DOHH2 (cell line): Measurements from ENCODE around the gene ACTN3.
A peak's percentile ranks its signal among the peaks of the same experiment; 100 is the strongest.

Source experiments
- H3F3A ChIP-seq: fragments of 200-600 bp; sonication (generic), shearing (Covaris generic); 2 replicates; pipeline ENCODE4 v1.6.0; 2016; ENCODE audit warnings: antibody characterized with exemption, mild to moderate bottlenecking; ENCODE audit not compliant: control insufficient read depth, insufficient read depth
- H3K27ac ChIP-seq: fragments of 200-600 bp; sonication (generic); 2 replicates; pipeline ENCODE4 v1.5.1; 2014; ENCODE audit warnings: low read depth, mild to moderate bottlenecking, low read length, moderate library complexity
- H3K27me3 ChIP-seq: fragments of 200-600 bp; sonication (generic); 2 replicates; pipeline ENCODE4 v1.6.1; 2014; ENCODE audit warnings: mild to moderate bottlenecking, low read length, mixed read lengths; ENCODE audit not compliant: control insufficient read depth
- H3K36me3 ChIP-seq: fragments of 200-600 bp; sonication (generic); 2 replicates; pipeline ENCODE4 v1.6.1; 2014; ENCODE audit warnings: mild to moderate bottlenecking, low read length, moderate library complexity, mixed read lengths; ENCODE audit not compliant: control insufficient read depth
- H3K4me1 ChIP-seq: fragments of 200-600 bp; sonication (generic); 2 replicates; pipeline ENCODE4 v1.6.1; 2014; ENCODE audit warnings: mild to moderate bottlenecking, low read length, mixed read lengths; ENCODE audit not compliant: control insufficient read depth
- H3K4me2 ChIP-seq: fragments of 200-600 bp; sonication (generic); 2 replicates; pipeline ENCODE4 v1.6.0; 2014; ENCODE audit warnings: mild to moderate bottlenecking, low read length, moderate library complexity
- H3K4me3 ChIP-seq: fragments of 200-600 bp; sonication (generic); 2 replicates; pipeline ENCODE4 v1.5.1; 2014; ENCODE audit warnings: mild to moderate bottlenecking, low read length, mixed read lengths
- H3K79me2 ChIP-seq: fragments of 200-600 bp; sonication (generic); 2 replicates; pipeline ENCODE4 v1.6.1; 2014; ENCODE audit warnings: mild to moderate bottlenecking, low read length, mixed read lengths; ENCODE audit not compliant: control insufficient read depth
- H3K9me2 ChIP-seq: fragments of 200-600 bp; sonication (generic); replicated peaks from 2 replicates; pipeline ENCODE4 v1.6.1; 2014; ENCODE audit warnings: mild to moderate bottlenecking, low read length, mixed read lengths; ENCODE audit not compliant: control insufficient read depth
- H3K9me3 ChIP-seq: fragments of 200-600 bp; sonication (generic); 2 replicates; pipeline ENCODE4 v1.6.1; 2014; ENCODE audit warnings: antibody characterized with exemption, low read length, mixed read lengths; ENCODE audit not compliant: control insufficient read depth, insufficient read depth
- H4K20me1 ChIP-seq: fragments of 200-600 bp; sonication (generic); 2 replicates; pipeline ENCODE4 v1.6.0; 2014; ENCODE audit warnings: low read depth, mild to moderate bottlenecking, antibody characterized with exemption, low read length, moderate library complexity; ENCODE audit not compliant: control insufficient read depth, insufficient read depth
- EZH2phosphoT487 ChIP-seq: fragments of 200-600 bp; sonication (generic); IDR thresholded peaks from 2 replicates; pipeline ENCODE4 v1.6.1; 2017; ENCODE audit warnings: borderline replicate concordance, mild to moderate bottlenecking, antibody characterized with exemption, low read length, moderate library complexity, mixed read lengths
- TF ChIP-seq, protein P1 (sequence below): fragments of 200-600 bp; sonication (generic); IDR thresholded peaks from one replicate; pipeline ENCODE4 v1.5.1; 2014; ENCODE audit warnings: antibody characterized with exemption, mild to moderate bottlenecking, low read depth, low read length; ENCODE audit not compliant: poor library complexity, severe bottlenecking

Gene ACTN3

DNA sequence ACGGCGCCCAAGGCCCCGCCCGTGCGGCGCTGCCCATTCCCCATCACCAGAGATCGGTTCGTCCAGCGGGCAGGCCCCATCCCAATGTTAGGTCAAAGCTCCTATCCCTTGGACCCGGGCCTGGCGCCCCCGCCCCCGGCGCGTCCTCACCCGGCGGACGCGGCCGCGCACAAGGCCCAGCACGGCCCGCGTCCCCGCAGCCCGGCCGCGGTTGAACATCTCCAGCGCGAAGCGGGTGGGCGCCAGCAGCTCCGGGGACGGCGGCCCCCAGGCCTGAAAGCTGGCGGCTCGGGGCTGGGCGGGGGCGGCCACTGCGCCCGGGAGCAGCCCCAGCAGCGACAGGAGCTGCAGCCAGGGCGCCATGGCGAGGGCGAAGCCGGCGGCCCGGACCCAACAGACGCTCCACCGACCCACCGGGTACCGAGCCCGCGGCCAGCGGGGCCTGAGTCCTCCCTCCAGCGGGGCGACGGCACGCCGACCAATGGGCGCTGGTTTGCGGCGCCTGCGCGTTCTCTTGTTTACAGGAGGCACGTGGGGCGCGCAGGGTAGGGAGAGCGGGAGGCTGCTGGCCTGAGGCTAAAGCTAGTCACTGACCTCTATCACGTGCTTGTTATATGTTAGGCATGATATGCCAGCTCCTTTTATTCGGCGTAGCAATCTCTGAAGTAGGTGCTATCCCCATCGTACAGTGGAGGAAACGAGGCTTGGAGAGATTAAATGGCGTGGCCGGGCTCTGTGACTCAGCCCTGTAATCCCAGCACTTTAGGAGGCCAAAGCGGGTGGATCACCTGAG is 21.6 kb downstream of the ACTN3 start, which contains the start of gene CTSF:
Gene CTSF, minus strand, starts transcription at position 483 of the 793 bp plus-strand sequence. Its CDS starts 120 bp downstream, at position 363.
- H3K9me3 ChIP-seq: no peaks in the 10 kb centered on the region
- peak within 1 kb of the TSS; percentile 69 for H3K4me3 ChIP-seq
- no peaks in the 10 kb centered on the region for H3K36me3 ChIP-seq
- no peak within 1 kb of the TSS for H3K27ac ChIP-seq
- H3F3A ChIP-seq: no peaks in the 10 kb centered on the region
- peaks cover 11% of the 10 kb centered on the region for H3K4me1 ChIP-seq
- peak within 1 kb of the TSS; percentile 76 for H3K4me2 ChIP-seq
- peaks cover 34% of the 10 kb centered on the region for H3K27me3 ChIP-seq
- TF ChIP-seq EZH2phosphoT487: no peak
- TF ChIP-seq, protein P1, sequence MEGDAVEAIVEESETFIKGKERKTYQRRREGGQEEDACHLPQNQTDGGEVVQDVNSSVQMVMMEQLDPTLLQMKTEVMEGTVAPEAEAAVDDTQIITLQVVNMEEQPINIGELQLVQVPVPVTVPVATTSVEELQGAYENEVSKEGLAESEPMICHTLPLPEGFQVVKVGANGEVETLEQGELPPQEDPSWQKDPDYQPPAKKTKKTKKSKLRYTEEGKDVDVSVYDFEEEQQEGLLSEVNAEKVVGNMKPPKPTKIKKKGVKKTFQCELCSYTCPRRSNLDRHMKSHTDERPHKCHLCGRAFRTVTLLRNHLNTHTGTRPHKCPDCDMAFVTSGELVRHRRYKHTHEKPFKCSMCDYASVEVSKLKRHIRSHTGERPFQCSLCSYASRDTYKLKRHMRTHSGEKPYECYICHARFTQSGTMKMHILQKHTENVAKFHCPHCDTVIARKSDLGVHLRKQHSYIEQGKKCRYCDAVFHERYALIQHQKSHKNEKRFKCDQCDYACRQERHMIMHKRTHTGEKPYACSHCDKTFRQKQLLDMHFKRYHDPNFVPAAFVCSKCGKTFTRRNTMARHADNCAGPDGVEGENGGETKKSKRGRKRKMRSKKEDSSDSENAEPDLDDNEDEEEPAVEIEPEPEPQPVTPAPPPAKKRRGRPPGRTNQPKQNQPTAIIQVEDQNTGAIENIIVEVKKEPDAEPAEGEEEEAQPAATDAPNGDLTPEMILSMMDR: no peak
- no peaks in the 10 kb centered on the region for H4K20me1 ChIP-seq
- H3K9me2 ChIP-seq: no peaks in the 10 kb centered on the region
- H3K79me2 ChIP-seq: no peaks in the 10 kb centered on the region

DNA sequence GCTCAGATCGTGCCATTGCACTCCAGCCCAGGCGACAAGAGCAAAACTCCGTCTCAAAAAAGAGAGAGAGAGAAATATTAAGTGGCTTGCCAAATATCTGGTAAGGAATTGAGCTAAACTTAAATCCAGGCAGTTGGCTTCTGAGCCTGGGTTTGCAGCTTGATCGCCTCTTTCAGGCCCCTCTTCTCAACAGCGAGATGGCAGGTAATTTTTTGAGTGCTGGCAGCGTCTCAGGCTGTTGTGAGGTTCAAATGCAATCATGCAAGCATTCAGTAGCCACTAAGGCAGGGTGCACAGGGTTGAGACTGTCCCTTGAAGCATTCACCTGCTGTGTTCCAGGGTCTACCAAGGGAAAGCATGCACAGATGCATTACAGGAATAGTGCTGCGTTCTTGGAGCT is 22.4 kb downstream of the ACTN3 start:
- no peak overlapping the region for H3K4me3 ChIP-seq
- H3K27ac ChIP-seq: no peak overlapping the region

DNA sequence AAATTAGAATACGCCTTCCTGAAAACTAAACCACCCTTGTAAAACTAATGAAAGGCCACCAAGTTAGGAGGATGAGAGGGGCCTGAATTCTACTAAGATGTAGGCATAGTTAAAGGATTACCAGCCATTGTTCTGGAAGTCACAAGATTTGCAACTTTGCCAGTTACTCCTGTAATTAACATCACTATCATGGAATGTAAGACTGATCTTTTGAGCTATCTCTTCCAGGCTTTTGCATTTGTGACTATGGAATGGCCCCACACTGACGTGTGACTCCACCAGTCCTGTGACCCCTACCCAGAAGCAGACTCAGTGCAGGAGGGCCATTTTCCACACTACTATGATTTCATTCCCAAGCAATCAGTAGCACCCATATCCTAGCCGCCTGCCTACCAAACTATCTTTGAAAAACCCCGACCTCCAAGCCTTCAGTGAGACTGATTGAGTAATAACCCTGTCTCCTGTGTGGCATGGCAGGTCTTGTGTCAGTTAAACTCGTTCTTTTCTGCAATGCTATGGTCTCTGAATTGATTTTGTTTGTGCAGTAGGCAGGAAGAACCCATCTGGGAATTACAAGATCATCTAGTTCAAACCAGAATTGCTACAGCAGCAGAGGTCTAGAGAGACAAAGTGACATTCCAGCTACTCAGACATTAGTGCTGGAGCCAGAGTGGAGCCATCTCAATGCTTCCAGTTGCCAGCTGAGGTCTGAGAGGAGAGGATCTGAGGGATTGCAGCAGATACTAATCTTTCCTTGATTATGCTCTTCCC is 23.6 kb downstream of the ACTN3 start:
- no peaks in the 10 kb centered on the region for H3K36me3 ChIP-seq
- H3K9me3 ChIP-seq: no peaks in the 10 kb centered on the region
- H3K27ac ChIP-seq: no peak overlapping the region
- no peak overlapping the region for H3K4me2 ChIP-seq
- peaks cover 28% of the 10 kb centered on the region for H3K27me3 ChIP-seq
- TF ChIP-seq, protein P1: no peak
- no peak for TF ChIP-seq EZH2phosphoT487
- H4K20me1 ChIP-seq: no peaks in the 10 kb centered on the region
- H3K4me1 ChIP-seq: peaks cover 11% of the 10 kb centered on the region
- no peaks in the 10 kb centered on the region for H3F3A ChIP-seq
- H3K79me2 ChIP-seq: no peaks in the 10 kb centered on the region
- no peaks in the 10 kb centered on the region for H3K9me2 ChIP-seq
- H3K4me3 ChIP-seq: no peak overlapping the region

More for the DNA sequence above, 22.4 kb downstream of the ACTN3 start:
- Histone ChIP-seq H3K4me1 (peaks cover 11% of the 10 kb centered on the region), H3K9me3 (no peaks in the 10 kb centered on the region), H3K4me2 (no peak overlapping the region), H3K79me2 (no peaks in the 10 kb centered on the region), H3K9me2 (no peaks in the 10 kb centered on the region), H4K20me1 (no peaks in the 10 kb centered on the region), H3K36me3 (no peaks in the 10 kb centered on the region), H3K27me3 (peaks cover 34% of the 10 kb centered on the region), H3F3A (no peaks in the 10 kb centered on the region)
- TF ChIP-seq, protein P1: no peak
- no peak for TF ChIP-seq EZH2phosphoT487
